CD14-positive monocyte (primary cell): Measurements from ENCODE around the gene E2F4. TPM values are rescaled to one million over a fixed set of nuclear protein-coding genes. Genes with fewer than 3 reads are reported as not detected.
A peak's percentile ranks its signal among the peaks of the same experiment; 100 is the strongest.

Experiments
- DNase-seq, 3 donors: peaks; one replicate each; pipeline ENCODE4 v3.0.0-alpha.2; 2011 to 2022
- H2AFZ ChIP-seq: 2 replicates; pipeline ENCODE4 v1.6.0; 2012; ENCODE audit warnings: mild to moderate bottlenecking, low read depth, low read length, inconsistent platforms; ENCODE audit not compliant: insufficient read depth, poor library complexity, severe bottlenecking
- H3K27ac ChIP-seq, 2 donors: 1 replicate in 1 of 2; 2 replicates in 1 of 2; pipeline ENCODE4 v1.5.1; 2012 to 2013; ENCODE audit warnings: low read length in 2 of 2, control low read depth in 1 of 2, inconsistent platforms in 1 of 2, low read depth in 1 of 2, mild to moderate bottlenecking in 1 of 2
- H3K27me3 ChIP-seq, 2 donors: one replicate each; pipeline versions ENCODE4 v1.6.0 to v1.6.1; 2011 to 2013; ENCODE audit warnings: low read length in 2 of 2; ENCODE audit not compliant: control insufficient read depth in 2 of 2, insufficient read depth in 2 of 2
- H3K36me3 ChIP-seq, 2 donors: replicated peaks in 1 of 2; 1 replicate in 1 of 2; 2 replicates in 1 of 2; pipeline versions ENCODE4 v1.5.1 to v1.6.1; 2012 to 2013; ENCODE audit warnings: low read length in 2 of 2, control low read depth in 1 of 2, inconsistent platforms in 1 of 2, mild to moderate bottlenecking in 1 of 2; ENCODE audit not compliant: insufficient read depth in 2 of 2, control insufficient read depth in 1 of 2
- H3K4me1 ChIP-seq, 2 donors: 1 replicate in 1 of 2; 2 replicates in 1 of 2; pipeline versions ENCODE4 v1.5.1 to v1.6.1; 2012 to 2013; ENCODE audit warnings: low read length in 2 of 2, control low read depth in 1 of 2, inconsistent platforms in 1 of 2, mild to moderate bottlenecking in 1 of 2, moderate library complexity in 1 of 2; ENCODE audit not compliant: insufficient read depth in 2 of 2, control insufficient read depth in 1 of 2
- H3K4me2 ChIP-seq: replicated peaks from 2 replicates; pipeline ENCODE3; 2012; ENCODE audit warnings: low read length, moderate library complexity, mild to moderate bottlenecking; ENCODE audit not compliant: poor library complexity, severe bottlenecking; ENCODE audit errors: extremely low read depth
- H3K4me3 ChIP-seq, 3 experiments: fragments of 200-600 bp in 1 of 3; sonication (generic) in 1 of 3; replicated peaks in 1 of 3; 1 replicate in 2 of 3; 2 replicates in 1 of 3; pipeline ENCODE4 v1.5.1; 2011 to 2013; ENCODE audit warnings: low read length in 3 of 3, mild to moderate bottlenecking in 3 of 3, control low read depth in 2 of 3, low read depth in 2 of 3, inconsistent platforms in 1 of 3, moderate library complexity in 1 of 3
- H3K79me2 ChIP-seq: 2 replicates; pipeline ENCODE4 v1.6.0; 2012; ENCODE audit warnings: mild to moderate bottlenecking, control low read depth, inconsistent platforms, low read length, moderate library complexity; ENCODE audit not compliant: insufficient read depth
- H3K9ac ChIP-seq: 2 replicates; pipeline ENCODE4 v1.6.0; 2017; ENCODE audit warnings: low read length, mild to moderate bottlenecking; ENCODE audit not compliant: insufficient read depth, poor library complexity, severe bottlenecking
- H3K9me3 ChIP-seq, 2 donors: replicated peaks in 1 of 2; 1 replicate in 1 of 2; 2 replicates in 1 of 2; pipeline versions ENCODE4 v1.5.1 to v1.6.1; 2012 to 2013; ENCODE audit warnings: low read length in 2 of 2, control low read depth in 1 of 2; ENCODE audit not compliant: control insufficient read depth in 1 of 2, insufficient read depth in 1 of 2
- H4K20me1 ChIP-seq: 2 replicates; pipeline ENCODE4 v1.6.0; 2012; ENCODE audit warnings: mild to moderate bottlenecking, low read length, control low read depth, moderate library complexity; ENCODE audit not compliant: insufficient read depth
- H3K27ac Mint-ChIP-seq, 7 donors: one replicate each; pipeline ENCODE4 v1.8.0; 2020; ENCODE audit warnings: mild to moderate bottlenecking in 7 of 7, mixed read lengths in 7 of 7, moderate library complexity in 6 of 7, inconsistent platforms in 2 of 7
- H3K27me3 Mint-ChIP-seq, 3 donors: one replicate each; pipeline ENCODE4 v1.8.0; 2021 to 2022; ENCODE audit warnings: low read depth in 3 of 3, mild to moderate bottlenecking in 3 of 3, mixed read lengths in 3 of 3, moderate library complexity in 3 of 3, inconsistent platforms in 1 of 3
- H3K36me3 Mint-ChIP-seq, 2 donors: one replicate each; pipeline ENCODE4 v1.8.0; 2020; ENCODE audit warnings: mixed read lengths in 2 of 2, inconsistent platforms in 1 of 2, mild to moderate bottlenecking in 1 of 2
- H3K4me1 Mint-ChIP-seq: one replicate; pipeline ENCODE4 v1.8.0; 2020; ENCODE audit warnings: mild to moderate bottlenecking, mixed read lengths
- H3K4me3 Mint-ChIP-seq, 2 donors: one replicate each; pipeline ENCODE4 v1.8.0; 2020; ENCODE audit warnings: mild to moderate bottlenecking in 2 of 2, mixed read lengths in 2 of 2, moderate library complexity in 1 of 2
- H3K9me3 Mint-ChIP-seq, 7 donors: one replicate each; pipeline ENCODE4 v1.8.0; 2020 to 2022; ENCODE audit warnings: mixed read lengths in 7 of 7, mild to moderate bottlenecking in 6 of 7, moderate library complexity in 6 of 7, inconsistent platforms in 2 of 7
- CTCF ChIP-seq: fragments of 200-600 bp; IDR thresholded peaks from one replicate; pipeline ENCODE4 v1.8.0; 2022; ENCODE audit warnings: antibody characterized with exemption, mild to moderate bottlenecking
- WGBS: methylation state at CpG from one replicate; pipeline ENCODE4 v1.1.5; 2013; ENCODE audit warnings: missing lambda C conversion rate; ENCODE audit not compliant: insufficient coverage; 5-methylcytosine and 5-hydroxymethylcytosine counted together
- intact Hi-C, 2 donors: fragments of 100-400 bp; cut with micrococcal nuclease; formaldehyde crosslinking; loops; one replicate each; pipeline versions ENCODE4 v1.15.0 to v1.15.1; 2023
- polyA plus RNA-seq, 3 donors: library from polyadenylated mRNA; depleted of rRNA in 1 of 3; unstranded in 2 of 3; stranded (reverse) in 1 of 3; fragments of 300-500 nt in 2 of 3; fragments of >200 nt in 1 of 3; fragmentation: Illumina TruSeq in 2 of 3; gene quantifications; 1 replicate in 2 of 3; 2 replicates in 1 of 3; pipeline ENCODE4 v1.2.3, GENCODE V29; 2012 to 2021

Gene E2F4
- polyA plus RNA-seq, 3 donors, result 53.1 to 191 (median 61.5) TPM

GRCh38 chr16:67177743-67178699 is 13.9 kb upstream of the E2F4 start:
- Histone ChIP-seq H3K4me1 (peaks cover 48 to 58% of the 10 kb centered on the region in 2 donors), H4K20me1 (peaks cover 32% of the 10 kb centered on the region), H3K9ac (no peak overlapping the region), H2AFZ (peak overlapping the region; percentile 55), H3K27me3 (peaks cover 13 to 52% of the 10 kb centered on the region in 2 donors), H3K36me3 (no peaks in the 10 kb centered on the region), H3K79me2 (peaks cover 8% of the 10 kb centered on the region), H3K4me3 (peak overlapping the region in 1 of 3 experiments; percentile 67), H3K9me3 (no peaks in the 10 kb centered on the region), H3K27ac (no peak overlapping the region), H3K4me2 (peak overlapping the region; percentile 73)
- peaks cover 40 to 68% (median 49%) of the 10 kb centered on the region in 3 donors for H3K27me3 Mint-ChIP-seq
- WGBS, result 5% methylated on average over 65 of the region's 73 CpGs
- TF ChIP-seq CTCF, result no peak
- intact Hi-C loops, result no loop called here
- peaks cover 23% of the 10 kb centered on the region for H3K4me1 Mint-ChIP-seq
- H3K9me3 Mint-ChIP-seq, result peaks cover 0 to 19% (median 5%) of the 10 kb centered on the region in 7 donors
- DNase-seq, result peak in 2 of 3 donors; percentile 56 to 58
- H3K27ac Mint-ChIP-seq, result peak overlapping the region in 1 of 7 donors; percentile 2
- H3K4me3 Mint-ChIP-seq, result peak overlapping the region; percentile 64 to 91
- peaks cover 28 to 29% of the 10 kb centered on the region in 2 donors for H3K36me3 Mint-ChIP-seq

- H3K9ac ChIP-seq, result no peak overlapping the region
- H3K27me3 Mint-ChIP-seq, result peaks cover 36 to 58% (median 42%) of the 10 kb centered on the region in 3 donors
- no peak overlapping the region for H3K4me2 ChIP-seq
- no peak for DNase-seq
- peaks cover 12 to 41% of the 10 kb centered on the region in 2 donors for H3K27me3 ChIP-seq
- H3K9me3 Mint-ChIP-seq, result peaks cover 0 to 19% (median 3%) of the 10 kb centered on the region in 7 donors
- 92% methylated on average over 12 of the region's 13 CpGs for WGBS
- peaks cover 8% of the 10 kb centered on the region for H3K79me2 ChIP-seq
- peak overlapping the region in 1 of 2 donors; percentile 91 for H3K4me3 Mint-ChIP-seq
- peaks cover 15% of the 10 kb centered on the region for H3K4me1 Mint-ChIP-seq
- intact Hi-C loops, result no loop called here
- H3K9me3 ChIP-seq, result no peaks in the 10 kb centered on the region
- no peaks in the 10 kb centered on the region for H3K36me3 ChIP-seq
- H3K27ac Mint-ChIP-seq, result no peak overlapping the region
- no peak overlapping the region for H3K27ac ChIP-seq
- peaks cover 32% of the 10 kb centered on the region for H4K20me1 ChIP-seq
- no peak overlapping the region for H2AFZ ChIP-seq
- peaks cover 42 to 53% of the 10 kb centered on the region in 2 donors for H3K4me1 ChIP-seq
- no peak overlapping the region for H3K4me3 ChIP-seq
- H3K36me3 Mint-ChIP-seq, result peaks cover 28 to 29% of the 10 kb centered on the region in 2 donors
- no peak for TF ChIP-seq CTCF
Measured at GRCh38 chr16:67179421-67180080, 12.4 kb upstream of the E2F4 start.
